ENCODE data around the gene FSCN2.

Gene FSCN2

GRCh38 chr17:81532490-81533287, 4.5 kb downstream of the FSCN2 start:
- DNase-seq (ENCODE audit: extremely low read depth, insufficient read length) = no peak
- TF ChIP-seq CTCF (IDR thresholded peaks at IDR 0.05; ENCODE audit: insufficient read depth, low read length, poor library complexity, severe bottlenecking) = no peak
- H3K4me3 ChIP-seq (replicated peaks; ENCODE audit: low read depth, low read length) = no peak overlapping the region
- no peaks in the 10 kb centered on the region for H3K27me3 ChIP-seq (replicated peaks; ENCODE audit: control insufficient read depth, insufficient read depth, low read length)
- H3K36me3 ChIP-seq (ENCODE audit: control insufficient read depth, insufficient read depth, low read length) = no peaks in the 10 kb centered on the region

DNA sequence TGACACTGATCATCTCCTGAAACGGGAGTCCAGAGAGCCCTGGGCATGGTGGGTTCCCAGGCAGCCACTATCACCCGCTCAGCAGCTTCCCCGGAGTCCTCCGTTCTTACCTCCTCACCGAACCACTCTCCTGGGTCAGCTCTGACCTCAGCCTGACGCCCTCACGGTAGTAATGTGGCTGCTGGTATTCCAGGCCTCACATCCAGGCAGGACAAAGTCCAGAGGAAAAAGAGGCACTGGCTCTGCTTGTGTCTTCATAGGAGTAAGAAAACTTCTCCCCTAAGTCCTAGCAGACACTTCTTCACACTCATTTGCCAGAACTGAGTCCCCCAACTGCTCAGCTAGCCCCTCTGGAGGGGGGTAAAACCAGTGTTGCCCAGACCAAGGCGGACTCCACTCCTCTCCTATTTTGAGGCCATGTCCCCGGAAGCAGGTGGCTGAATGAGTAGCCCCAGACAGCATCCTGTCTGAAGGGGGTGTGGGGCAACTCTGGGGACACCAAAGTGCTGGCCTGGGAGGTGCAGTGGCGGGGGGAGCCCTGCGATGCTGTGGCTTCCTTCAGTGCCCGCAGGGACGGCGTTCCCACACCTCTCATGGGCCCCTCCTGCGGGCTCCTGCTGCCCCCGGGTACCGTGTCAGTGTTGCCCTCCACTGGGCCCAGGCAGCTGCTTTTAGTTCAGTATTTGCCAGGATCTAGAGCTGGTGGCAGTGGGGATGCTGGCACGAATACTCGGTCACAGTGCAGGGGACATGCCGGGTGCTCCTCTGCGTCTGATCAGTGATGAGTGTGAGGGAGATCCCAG, 5.4 kb downstream of the FSCN2 start:
- no peak for TF ChIP-seq CTCF (IDR thresholded peaks at IDR 0.05; ENCODE audit: insufficient read depth, low read length, poor library complexity, severe bottlenecking)
- H3K36me3 ChIP-seq (ENCODE audit: control insufficient read depth, insufficient read depth, low read length) = no peaks in the 10 kb centered on the region
- H3K27me3 ChIP-seq (replicated peaks; ENCODE audit: control insufficient read depth, insufficient read depth, low read length) = no peaks in the 10 kb centered on the region
- H3K4me3 ChIP-seq (replicated peaks; ENCODE audit: low read depth, low read length) = no peak overlapping the region
- DNase-seq (ENCODE audit: extremely low read depth, insufficient read length) = no peak

GRCh38 chr17:81534157-81535006, 6.2 kb downstream of the FSCN2 start:
- DNase-seq (ENCODE audit: extremely low read depth, insufficient read length) = no peak
- Histone ChIP-seq H3K27me3 (replicated peaks; ENCODE audit: control insufficient read depth, insufficient read depth, low read length) (no peaks in the 10 kb centered on the region), H3K36me3 (ENCODE audit: control insufficient read depth, insufficient read depth, low read length) (no peaks in the 10 kb centered on the region), H3K4me3 (replicated peaks; ENCODE audit: low read depth, low read length) (no peak overlapping the region)
- no peak for TF ChIP-seq CTCF (IDR thresholded peaks at IDR 0.05; ENCODE audit: insufficient read depth, low read length, poor library complexity, severe bottlenecking)

GRCh38 chr17:81535007-81535328, 6.8 kb downstream of the FSCN2 start:
- TF ChIP-seq CTCF (IDR thresholded peaks at IDR 0.05; ENCODE audit: insufficient read depth, low read length, poor library complexity, severe bottlenecking) = no peak
- no peaks in the 10 kb centered on the region; the same call in 1 of the 2 replicates for H3K36me3 ChIP-seq (ENCODE audit: control insufficient read depth, insufficient read depth, low read length)
- H3K27me3 ChIP-seq (replicated peaks; ENCODE audit: control insufficient read depth, insufficient read depth, low read length) = no peaks in the 10 kb centered on the region
- H3K4me3 ChIP-seq (replicated peaks; ENCODE audit: low read depth, low read length) = no peak overlapping the region
- no peak for DNase-seq (ENCODE audit: extremely low read depth, insufficient read length)

DNA sequence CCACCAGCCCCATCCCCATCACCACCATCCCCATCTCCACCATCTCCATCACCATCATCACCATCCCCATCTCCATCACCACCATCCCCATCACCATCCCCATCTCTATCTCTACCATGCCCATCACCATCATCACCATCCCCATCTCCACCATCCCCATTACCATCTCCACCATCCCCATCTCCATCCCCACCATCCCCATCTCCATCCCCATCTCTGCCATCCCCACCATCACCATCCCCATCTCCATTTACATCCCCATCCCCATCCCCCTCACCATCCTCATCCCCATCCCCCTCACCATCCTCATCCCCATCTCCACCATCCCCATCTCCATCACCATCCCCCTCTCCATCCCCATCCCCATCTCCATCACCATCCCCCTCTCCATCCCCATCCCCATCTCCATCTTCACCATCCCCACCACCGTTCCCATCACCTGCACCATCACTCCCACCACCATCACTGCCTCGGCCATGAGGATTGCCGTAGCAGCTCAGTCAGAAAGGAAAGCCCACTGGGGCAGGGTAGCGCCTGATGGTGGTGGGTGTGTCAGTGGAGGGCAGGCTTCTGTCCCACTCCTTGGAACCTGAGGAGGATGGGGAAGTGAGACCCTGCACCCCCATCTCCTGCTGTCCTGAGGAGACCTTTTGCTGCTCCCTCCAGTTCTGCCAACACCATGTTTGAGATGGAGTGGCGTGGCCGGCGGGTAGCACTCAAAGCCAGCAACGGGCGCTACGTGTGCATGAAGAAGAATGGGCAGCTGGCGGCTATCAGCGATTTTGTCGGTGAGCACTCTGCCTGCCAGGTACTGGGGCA, 7.5 kb downstream of the FSCN2 start:
- DNase-seq (ENCODE audit: extremely low read depth, insufficient read length) = no peak
- no peaks in the 10 kb centered on the region; the same call in none of the 2 replicates for H3K36me3 ChIP-seq (ENCODE audit: control insufficient read depth, insufficient read depth, low read length)
- TF ChIP-seq CTCF (IDR thresholded peaks at IDR 0.05; ENCODE audit: insufficient read depth, low read length, poor library complexity, severe bottlenecking) = no peak
- H3K27me3 ChIP-seq (replicated peaks; ENCODE audit: control insufficient read depth, insufficient read depth, low read length) = no peaks in the 10 kb centered on the region
- H3K4me3 ChIP-seq (replicated peaks; ENCODE audit: low read depth, low read length) = no peak overlapping the region
